ENCODE measurements around the gene KLHL33.

The KLHL33 gene

GRCh38 chr14:20412876-20413743 is 22.9 kb downstream of the KLHL33 start, which contains the start of gene TEP1 (continued):
- TF ChIP-seq ZNF175 (tag by site-specific recombination; IDR thresholded peaks at IDR 0.05) (no peak), HIC1 (tag by site-specific recombination; IDR thresholded peaks at IDR 0.05) (peak; percentile 81), ZNF37A (tag by site-specific recombination; IDR thresholded peaks at IDR 0.05) (no peak), SETDB1 (IDR thresholded peaks at IDR 0.05; ENCODE audit: insufficient read length, low read length) (no peak), ZNF394 (tag by site-specific recombination; IDR thresholded peaks at IDR 0.05; ENCODE audit: borderline replicate concordance) (peak; percentile 51; the same call in 1 of the 2 replicates), ZNF785 (tag by site-specific recombination; IDR thresholded peaks at IDR 0.05) (no peak), ZNF138 (tag by site-specific recombination; IDR thresholded peaks at IDR 0.05; ENCODE audit: borderline replicate concordance) (no peak), YY2 (tag by site-specific recombination; IDR thresholded peaks at IDR 0.05) (no peak), ZNF48 (tag by site-specific recombination; IDR thresholded peaks at IDR 0.05) (no peak), OVOL3 (tag by site-specific recombination; IDR thresholded peaks at IDR 0.05) (no peak), ZNF529 (tag by site-specific recombination; IDR thresholded peaks at IDR 0.05; ENCODE audit: insufficient replicate concordance) (no peak), ZNF391 (tag by site-specific recombination; IDR thresholded peaks at IDR 0.05; ENCODE audit: borderline replicate concordance, low read depth) (no peak), ZNF423 (tag by site-specific recombination; IDR thresholded peaks at IDR 0.05) (peak; percentile 86), RBAK (tag by site-specific recombination; IDR thresholded peaks at IDR 0.05) (no peak), PRDM2 (tag by site-specific recombination; IDR thresholded peaks at IDR 0.05; ENCODE audit: borderline replicate concordance) (no peak), GLI4 (tag by site-specific recombination; IDR thresholded peaks at IDR 0.05) (no peak), KLF8 (tag by site-specific recombination; IDR thresholded peaks at IDR 0.05) (peak; percentile 86), ZNF2 (tag by site-specific recombination; IDR thresholded peaks at IDR 0.05) (no peak; the same call in 1 of the 2 replicates), ZNF658 (tag by site-specific recombination; IDR thresholded peaks at IDR 0.05) (no peak), ZNF510 (tag by site-specific recombination; IDR thresholded peaks at IDR 0.05; ENCODE audit: insufficient replicate concordance) (no peak), TRIM28 (IDR thresholded peaks at IDR 0.05; ENCODE audit: borderline replicate concordance, low read length) (no peak), ZNF146 (tag by site-specific recombination; IDR thresholded peaks at IDR 0.05) (no peak), BCL11A (tag by site-specific recombination; IDR thresholded peaks at IDR 0.05; ENCODE audit: low read depth) (no peak), MZF1 (tag by site-specific recombination; IDR thresholded peaks at IDR 0.05; ENCODE audit: borderline replicate concordance) (peak; percentile 100), ZNF23 (tag by site-specific recombination; IDR thresholded peaks at IDR 0.05; ENCODE audit: borderline replicate concordance) (no peak), ZNF214 (tag by site-specific recombination; IDR thresholded peaks at IDR 0.05; ENCODE audit: borderline replicate concordance) (no peak), ZNF24 (tag by site-specific recombination; IDR thresholded peaks at IDR 0.05) (peak; percentile 77; the same call in 1 of the 2 replicates), ZNF366 (tag by site-specific recombination; conservative IDR thresholded peaks at IDR 0.05) (peak; percentile 58), ZNF354C (tag by site-specific recombination; IDR thresholded peaks at IDR 0.05; ENCODE audit: borderline replicate concordance, low read depth) (no peak), ZNF521 (tag by site-specific recombination; IDR thresholded peaks at IDR 0.05) (no peak)
